ENCODE results near the gene SYT5. TPM values are rescaled to one million over a fixed set of nuclear protein-coding genes. Genes with fewer than 3 reads are reported as not detected.

The SYT5 gene
- total RNA-seq, 4 donors from 2014 or later = 0.35 TPM; not detected in 3

GRCh38 chr19:55147545-55148251, 32.4 kb downstream of the SYT5 start:
- H3K27me3 ChIP-seq = peaks cover 19 to 43% of the 10 kb centered on the region in 2 donors

GRCh38 chr19:55146705-55147273, 33.3 kb downstream of the SYT5 start:
- peaks cover 19 to 53% of the 10 kb centered on the region in 2 donors for H3K27me3 ChIP-seq

More at GRCh38 chr19:55147545-55148251, 32.4 kb downstream of the SYT5 start:
- Histone ChIP-seq H3K36me3 (no peaks in the 10 kb centered on the region), H3K4me1 (peaks cover 0 to 3% of the 10 kb centered on the region in 2 donors), H3K9me3 (no peaks in the 10 kb centered on the region), H3K27ac (no peak overlapping the region), H3K4me3 (no peak overlapping the region)
- intact Hi-C loops (cut with DNase I; ENCODE audit: low total_unique reads) = no loop called here
- TF ChIP-seq POLR2A (IDR thresholded peaks at IDR 0.05) (no peak), CTCF (IDR thresholded peaks at IDR 0.05) (no peak)
- no peak for DNase-seq

GRCh38 chr19:55146078-55146704, 33.9 kb downstream of the SYT5 start:
- Histone ChIP-seq H3K9me3 (no peaks in the 10 kb centered on the region), H3K4me3 (no peak overlapping the region), H3K4me1 (peaks cover 0 to 3% of the 10 kb centered on the region in 2 donors), H3K36me3 (no peaks in the 10 kb centered on the region), H3K27ac (no peak overlapping the region), H3K27me3 (peaks cover 19 to 56% of the 10 kb centered on the region in 2 donors)
- intact Hi-C loops (cut with DNase I; ENCODE audit: low total_unique reads) = no loop called here
- no peak for DNase-seq
- no peak for TF ChIP-seq CTCF (IDR thresholded peaks at IDR 0.05)
- no peak for TF ChIP-seq POLR2A (IDR thresholded peaks at IDR 0.05)

More at GRCh38 chr19:55146705-55147273, 33.3 kb downstream of the SYT5 start:
- intact Hi-C loops (cut with DNase I; ENCODE audit: low total_unique reads) = no loop called here
- Histone ChIP-seq H3K36me3 (no peaks in the 10 kb centered on the region), H3K4me3 (no peak overlapping the region), H3K9me3 (no peaks in the 10 kb centered on the region), H3K4me1 (peaks cover 0 to 3% of the 10 kb centered on the region in 2 donors), H3K27ac (no peak overlapping the region)
- no peak for DNase-seq
- TF ChIP-seq CTCF (IDR thresholded peaks at IDR 0.05) (no peak), POLR2A (IDR thresholded peaks at IDR 0.05) (no peak)

GRCh38 chr19:55145232-55145631, 34.9 kb downstream of the SYT5 start:
- Histone ChIP-seq H3K36me3 (no peaks in the 10 kb centered on the region), H3K4me3 (no peak overlapping the region), H3K4me1 (peaks cover 0 to 3% of the 10 kb centered on the region in 2 donors), H3K27me3 (peaks cover 19 to 56% of the 10 kb centered on the region in 2 donors), H3K27ac (no peak overlapping the region), H3K9me3 (no peaks in the 10 kb centered on the region)
- intact Hi-C loops (cut with DNase I; ENCODE audit: low total_unique reads) = no loop called here
- TF ChIP-seq POLR2A (IDR thresholded peaks at IDR 0.05) = no peak
- no peak for TF ChIP-seq CTCF (IDR thresholded peaks at IDR 0.05)
- DNase-seq = no peak

GRCh38 chr19:55141696-55142095, 38.4 kb downstream of the SYT5 start:
- Histone ChIP-seq H3K27me3 (peaks cover 10 to 45% of the 10 kb centered on the region in 2 donors), H3K4me1 (peaks cover 0 to 3% of the 10 kb centered on the region in 2 donors), H3K9me3 (no peaks in the 10 kb centered on the region), H3K27ac (no peak overlapping the region), H3K4me3 (no peak overlapping the region), H3K36me3 (no peaks in the 10 kb centered on the region)
- DNase-seq = no peak
- TF ChIP-seq POLR2A (IDR thresholded peaks at IDR 0.05) (no peak), CTCF (IDR thresholded peaks at IDR 0.05) (no peak)
- intact Hi-C loops (cut with DNase I; ENCODE audit: low total_unique reads) = no loop called here

All from uterus (tissue), 4 donors.